ENCODE measurements around the gene RAB33B.

RAB33B gene

GRCh38 chr4:139511320-139511719 lies 57.4 kb downstream of the RAB33B start:
- no peak for DNase-seq

GRCh38 chr4:139514382-139515059 lies 60.6 kb downstream of the RAB33B start:
- DNase-seq: no peak

GRCh38 chr4:139515531-139515958 lies 61.6 kb downstream of the RAB33B start:
- DNase-seq: no peak

GRCh38 chr4:139521754-139522401 lies 68.0 kb downstream of the RAB33B start:
- no peak for DNase-seq

GRCh38 chr4:139522457-139522856 lies 68.5 kb downstream of the RAB33B start:
- no peak for DNase-seq

GRCh38 chr4:139523076-139523475 lies 69.2 kb downstream of the RAB33B start:
- no peak for DNase-seq

- DNase-seq: no peak
These were observed 70.2 kb downstream of the RAB33B start for GRCh38 chr4:139524062-139524631.

GRCh38 chr4:139525414-139525813 lies 71.5 kb downstream of the RAB33B start:
- no peak for DNase-seq
